Stimulated activated CD4-positive, alpha-beta T cell treated with anti-CD3 and anti-CD28 coated beads, TNF-alpha, amount 100 ng/mL, for 4 hours (primary cell): ENCODE measurements around the gene HMMR.
"Not testable (repeated sequence)": the region's sequence is repeated elsewhere in the genome, so short reads cannot be mapped to it uniquely, and the experiment has no call there.

Experiments used
- DNase-seq, 3 experiments: peaks; one replicate each; pipeline ENCODE4 v3.0.0-alpha.2; 2020; ENCODE audit warnings: low read depth in 3 of 3

Gene HMMR

GRCh38 chr5:163508753-163509152 is 48.3 kb downstream of the HMMR start:
- no peak for DNase-seq

GRCh38 chr5:163509291-163509951 is 49.0 kb downstream of the HMMR start:
- DNase-seq = no peak

GRCh38 chr5:163512526-163512925 is 52.1 kb downstream of the HMMR start:
- DNase-seq = no peak

- DNase-seq = no peak
These were observed 64.7 kb downstream of the HMMR start for GRCh38 chr5:163525096-163525495.

- no peak for DNase-seq
These were observed 69.3 kb downstream of the HMMR start for GRCh38 chr5:163529698-163530097.

- no peak for DNase-seq
These were observed 70.8 kb downstream of the HMMR start for GRCh38 chr5:163531272-163531671.

- no peak for DNase-seq
These were observed 72.0 kb downstream of the HMMR start for GRCh38 chr5:163532171-163533084.

GRCh38 chr5:163533223-163533622 is 72.8 kb downstream of the HMMR start:
- no peak for DNase-seq

GRCh38 chr5:163534492-163535094 is 74.2 kb downstream of the HMMR start:
- no peak for DNase-seq

GRCh38 chr5:163535290-163535689 is 74.9 kb downstream of the HMMR start:
- DNase-seq = no peak

GRCh38 chr5:163536442-163536841 is 76.0 kb downstream of the HMMR start:
- not testable (repeated sequence) for DNase-seq

GRCh38 chr5:163540696-163541095 is 80.3 kb downstream of the HMMR start:
- DNase-seq = no peak
